ENCODE results near the gene NGB. TPM values are rescaled to one million over a fixed set of nuclear protein-coding genes. Genes with fewer than 3 reads are reported as not detected.

NGB gene
- total and polyA plus RNA-seq, 2 donors (not counting 1 experiment from before 2014, with no cell fraction given): not detected

- CTCF ChIA-PET: no interaction called here
- TF ChIP-seq EZH2 (IDR thresholded peaks at IDR 0.05; ENCODE audit: borderline replicate concordance, insufficient read depth, low read depth, low read length, poor library complexity, severe bottlenecking) (no peak), CTCF (IDR thresholded peaks at IDR 0.05) (no peak)
- H2AFZ ChIP-seq (ENCODE audit: insufficient read depth, low read depth, low read length, poor library complexity, severe bottlenecking): no peak overlapping the region
These were observed 5.3 kb downstream of the NGB start for GRCh38 chr14:77265561-77266335.

GRCh38 chr14:77265187-77265515, 5.9 kb downstream of the NGB start:
- no peak overlapping the region for H3K4me3 ChIP-seq (ENCODE audit: control extremely low read depth in 1 of 5, extremely low read depth in 1 of 5, insufficient read depth in 1 of 5, low read depth in 2 of 5, low read length in 4 of 5)
- no peak overlapping the region for H3K27ac ChIP-seq (ENCODE audit: low read length in 2 of 2)
- no peaks in the 10 kb centered on the region for H4K20me1 ChIP-seq (ENCODE audit: control insufficient read depth, insufficient read depth, low read length, poor library complexity, severe bottlenecking)
- ChIA-PET POLR2A (no interaction called here), CTCF (no interaction called here)
- peaks cover 0 to 11% (median 0%) of the 10 kb centered on the region in 3 donors for H3K9me3 ChIP-seq (ENCODE audit: control extremely low read depth in 1 of 3, control insufficient read depth in 2 of 3, insufficient read depth in 1 of 3, low read length in 2 of 3)
- no peak overlapping the region for H3K4me3 Mint-ChIP-seq
- H3K36me3 ChIP-seq (replicated peaks in 1 of 2; ENCODE audit: control extremely low read depth in 1 of 2, control insufficient read depth in 1 of 2, extremely low read depth in 1 of 2, insufficient read depth in 2 of 2, low read length in 1 of 2): no peaks in the 10 kb centered on the region
- no peaks in the 10 kb centered on the region for H3K79me2 ChIP-seq (ENCODE audit: control insufficient read depth, insufficient read depth, low read length)
- DNase-seq (no peak), ATAC-seq (ENCODE audit: low read depth) (no peak)
- no peaks in the 10 kb centered on the region for H3K9me3 Mint-ChIP-seq (ENCODE audit: insufficient read depth)
- H3K27me3 ChIP-seq (replicated peaks in 1 of 4; ENCODE audit: control extremely low read depth in 1 of 4, control insufficient read depth in 3 of 4, insufficient read depth in 4 of 4, low read length in 3 of 4): peaks cover 0 to 32% (median 5%) of the 10 kb centered on the region in 4 experiments
- WGBS (ENCODE audit: insufficient coverage): 33% methylated on average over 2 of the region's 2 CpGs
- no peak overlapping the region for H3K4me2 ChIP-seq (replicated peaks; ENCODE audit: low read depth, low read length, poor library complexity, severe bottlenecking)
- peaks cover 11% of the 10 kb centered on the region for H3K4me1 Mint-ChIP-seq
- intact Hi-C loops (cut with micrococcal nuclease): no loop called here
- no peak overlapping the region for H2AFZ ChIP-seq (ENCODE audit: insufficient read depth, low read depth, low read length, poor library complexity, severe bottlenecking)
- H3K27ac Mint-ChIP-seq: no peak overlapping the region
- peaks cover 0 to 5% of the 10 kb centered on the region in 2 donors for H3K4me1 ChIP-seq (ENCODE audit: control insufficient read depth in 2 of 2, insufficient read depth in 2 of 2, low read length in 2 of 2)
- H3K9ac ChIP-seq (ENCODE audit: low read length): no peak overlapping the region
- peaks cover 23% of the 10 kb centered on the region for H3K27me3 Mint-ChIP-seq
- TF ChIP-seq EZH2 (IDR thresholded peaks at IDR 0.05; ENCODE audit: borderline replicate concordance, insufficient read depth, low read depth, low read length, poor library complexity, severe bottlenecking) (no peak), CTCF (IDR thresholded peaks at IDR 0.05) (no peak)

More at GRCh38 chr14:77265561-77266335, 5.3 kb downstream of the NGB start:
- H3K27ac Mint-ChIP-seq: no peak overlapping the region
- no peaks in the 10 kb centered on the region for H4K20me1 ChIP-seq (ENCODE audit: control insufficient read depth, insufficient read depth, low read length, poor library complexity, severe bottlenecking)
- no peaks in the 10 kb centered on the region for H3K79me2 ChIP-seq (ENCODE audit: control insufficient read depth, insufficient read depth, low read length)
- H3K4me1 ChIP-seq (ENCODE audit: control insufficient read depth in 2 of 2, insufficient read depth in 2 of 2, low read length in 2 of 2): peaks cover 5% of the 10 kb centered on the region in 2 donors
- ATAC-seq (ENCODE audit: low read depth): no peak
- H3K36me3 ChIP-seq (replicated peaks in 1 of 2; ENCODE audit: control extremely low read depth in 1 of 2, control insufficient read depth in 1 of 2, extremely low read depth in 1 of 2, insufficient read depth in 2 of 2, low read length in 1 of 2): no peaks in the 10 kb centered on the region
- WGBS (ENCODE audit: insufficient coverage): 86% methylated on average over 9 of the region's 16 CpGs
- no peak for DNase-seq
- POLR2A ChIA-PET: no interaction called here
- peaks cover 0 to 11% (median 0%) of the 10 kb centered on the region in 3 donors for H3K9me3 ChIP-seq (ENCODE audit: control extremely low read depth in 1 of 3, control insufficient read depth in 2 of 3, insufficient read depth in 1 of 3, low read length in 2 of 3)
- H3K27me3 Mint-ChIP-seq: peaks cover 23% of the 10 kb centered on the region
- intact Hi-C loops (cut with micrococcal nuclease): no loop called here
- no peak overlapping the region for H3K9ac ChIP-seq (ENCODE audit: low read length)
- peaks cover 0 to 30% (median 5%) of the 10 kb centered on the region in 4 experiments for H3K27me3 ChIP-seq (replicated peaks in 1 of 4; ENCODE audit: control extremely low read depth in 1 of 4, control insufficient read depth in 3 of 4, insufficient read depth in 4 of 4, low read length in 3 of 4)
- peaks cover 11% of the 10 kb centered on the region for H3K4me1 Mint-ChIP-seq
- H3K4me3 ChIP-seq (ENCODE audit: control extremely low read depth in 1 of 5, extremely low read depth in 1 of 5, insufficient read depth in 1 of 5, low read depth in 2 of 5, low read length in 4 of 5): no peak overlapping the region
- no peak overlapping the region for H3K27ac ChIP-seq (ENCODE audit: low read length in 2 of 2)
- no peak overlapping the region for H3K4me2 ChIP-seq (replicated peaks; ENCODE audit: low read depth, low read length, poor library complexity, severe bottlenecking)
- H3K9me3 Mint-ChIP-seq (ENCODE audit: insufficient read depth): no peaks in the 10 kb centered on the region
- no peak overlapping the region for H3K4me3 Mint-ChIP-seq

Data from B cell (primary cell).